Endothelial cell of umbilical vein (primary cell): ENCODE data around the gene MACROD2. TPM values are rescaled to one million over a fixed set of nuclear protein-coding genes. Genes with fewer than 3 reads are reported as not detected.

Source experiments
- BruUV-seq: library from RNA; stranded (reverse); fragments of 400-500 nt; replicated peaks from 2 replicates; lab custom pipeline; 2021; lab: Mats Ljungman, UMichigan
- CTCF ChIA-PET: fragments of 300-600, 350-600 bp; sonication (Branson Sonifier 250); formaldehyde crosslinking; loops from one replicate; lab custom pipeline; 2021; ENCODE audit warnings: antibody characterized with exemption, inconsistent platforms; lab: Charles Lee
- POLR2A ChIA-PET: fragments of 300-600, 350-600 bp; sonication (Branson Sonifier 250); formaldehyde crosslinking; loops from one replicate; lab custom pipeline; 2021; ENCODE audit warnings: antibody characterized with exemption, inconsistent platforms; lab: Charles Lee
- DNase-seq: peaks from one replicate; pipeline ENCODE4 v3.0.0-alpha.2; 2011; ENCODE audit warnings: low read depth, low spot score
- FAIRE-seq: peaks from 2 replicates; lab custom pipeline; 2011; peaks lifted over from hg19 to GRCh38; lab: Jason Lieb, UNC
- H2AFZ ChIP-seq: 2 replicates; pipeline ENCODE4 v1.6.0; 2012; ENCODE audit warnings: low read depth, low read length, control low read depth, inconsistent platforms
- H3K27ac ChIP-seq: 2 replicates; pipeline ENCODE4 v1.5.1; 2011; ENCODE audit warnings: low read depth, mild to moderate bottlenecking, control low read depth, low read length, moderate library complexity; ENCODE audit not compliant: insufficient read depth
- H3K27me3 ChIP-seq, 2 experiments: 2 replicates each; pipeline versions ENCODE4 v1.6.0 to v1.6.1; 2011; ENCODE audit warnings: low read length in 2 of 2, mixed read lengths in 1 of 2; ENCODE audit not compliant: control insufficient read depth in 2 of 2, insufficient read depth in 2 of 2
- H3K36me3 ChIP-seq, 2 experiments: 2 replicates in 1 of 2; 3 replicates in 1 of 2; pipeline ENCODE4 v1.5.1; 2011; ENCODE audit warnings: low read length in 2 of 2, mild to moderate bottlenecking in 1 of 2, moderate library complexity in 1 of 2; ENCODE audit not compliant: control insufficient read depth in 2 of 2, insufficient read depth in 2 of 2; ENCODE audit errors: extremely low read depth in 1 of 2
- H3K4me1 ChIP-seq: 3 replicates; pipeline ENCODE4 v1.5.1; 2011; ENCODE audit warnings: mild to moderate bottlenecking, low read length; ENCODE audit not compliant: control insufficient read depth, insufficient read depth; ENCODE audit errors: extremely low read depth
- H3K4me2 ChIP-seq: 2 replicates; pipeline ENCODE4 v1.6.1; 2011; ENCODE audit warnings: low read length, control low read depth, mixed read lengths; ENCODE audit not compliant: insufficient read depth
- H3K4me3 ChIP-seq, 3 experiments: fragments of 200-600 bp in 1 of 3; sonication (generic), shearing (Covaris generic) in 1 of 3; replicated peaks in 1 of 3; 2 replicates each; pipeline ENCODE4 v1.5.1; 2011 to 2016; ENCODE audit warnings: control low read depth in 3 of 3, low read length in 3 of 3, mild to moderate bottlenecking in 2 of 3, inconsistent platforms in 1 of 3, low read depth in 1 of 3, moderate library complexity in 1 of 3; ENCODE audit not compliant: insufficient read depth in 1 of 3
- H3K79me2 ChIP-seq: 2 replicates; pipeline ENCODE4 v1.6.0; 2012; ENCODE audit warnings: low read length, inconsistent platforms; ENCODE audit not compliant: control insufficient read depth, insufficient read depth
- H3K9ac ChIP-seq: replicated peaks from 2 replicates; pipeline ENCODE3; 2011; ENCODE audit warnings: low read length, control low read depth; ENCODE audit not compliant: insufficient read depth; ENCODE audit errors: extremely low read depth
- H3K9me1 ChIP-seq: replicated peaks from 3 replicates; pipeline ENCODE4 v1.6.0; 2011; ENCODE audit warnings: mild to moderate bottlenecking, low read length; ENCODE audit not compliant: control insufficient read depth, insufficient read depth; ENCODE audit errors: extremely low read depth
- H3K9me3 ChIP-seq: replicated peaks from 2 replicates; pipeline ENCODE4 v1.5.1; 2012; ENCODE audit warnings: low read length, inconsistent platforms; ENCODE audit not compliant: control insufficient read depth, insufficient read depth
- H4K20me1 ChIP-seq: replicated peaks from 2 replicates; pipeline ENCODE3; 2011; ENCODE audit warnings: mild to moderate bottlenecking, low read length; ENCODE audit not compliant: control insufficient read depth, insufficient read depth; ENCODE audit errors: extremely low read depth
- EZH2 ChIP-seq: IDR thresholded peaks from 2 replicates; pipeline ENCODE4 v1.6.1; 2012; ENCODE audit warnings: borderline replicate concordance, low read depth, mild to moderate bottlenecking, moderate library complexity, low read length, inconsistent platforms; ENCODE audit not compliant: severe bottlenecking
- FOS ChIP-seq: IDR thresholded peaks from 2 replicates; pipeline ENCODE4 v1.6.1; 2011; ENCODE audit warnings: mild to moderate bottlenecking, low read length, moderate library complexity, borderline replicate concordance; ENCODE audit not compliant: insufficient read depth
- GATA2 ChIP-seq: IDR thresholded peaks from 2 replicates; pipeline ENCODE4 v1.7.0; 2011; ENCODE audit warnings: low read depth, mild to moderate bottlenecking, moderate library complexity, mixed read lengths, low read length; ENCODE audit not compliant: insufficient read length, insufficient read depth
- JUN ChIP-seq: IDR thresholded peaks from 2 replicates; pipeline ENCODE4 v1.6.1; 2011; ENCODE audit warnings: borderline replicate concordance, low read depth; ENCODE audit not compliant: insufficient read length, insufficient read depth
- MYC ChIP-seq: IDR thresholded peaks from one replicate; pipeline ENCODE4 v1.6.1; 2011; ENCODE audit warnings: mild to moderate bottlenecking, low read depth, low read length
- POLR2AphosphoS5 ChIP-seq: IDR thresholded peaks from 2 replicates; pipeline ENCODE4 v1.6.1; 2012; ENCODE audit warnings: low read depth, mild to moderate bottlenecking, control low read depth, low read length, moderate library complexity; ENCODE audit not compliant: insufficient read depth
- dilution Hi-C: fragments of 300-500 bp; cut with MboI; formaldehyde crosslinking; loops from one replicate; pipeline ENCODE4 v1.15.0; 2019; ENCODE audit warnings: low sequenced_read_pairs; ENCODE audit not compliant: extremely low pct_ligation_motif_present
- intact Hi-C: fragments of 100-400 bp; cut with micrococcal nuclease; formaldehyde crosslinking; loops from one replicate; pipeline ENCODE4 v1.10.0; 2022
- polyA plus RNA-seq, 4 experiments: library from polyadenylated mRNA; depleted of rRNA in 3 of 4; stranded (reverse) in 3 of 4; unstranded in 1 of 4; fragments of >200 nt; gene quantifications; 2 replicates each; pipeline versions ENCODE4 v1.2.1 to v1.2.3, GENCODE V29; 2011 to 2012; ENCODE audit warnings: missing spikeins in 1 of 4
- total RNA-seq: library from RNA; stranded (reverse); gene quantifications from 2 replicates; pipeline ENCODE4 v1.2.3, GENCODE V29; 2021
- TF ChIP-seq, protein P1 (sequence below): IDR thresholded peaks from 2 replicates; pipeline ENCODE4 v1.6.1; 2011; ENCODE audit not compliant: insufficient read depth, insufficient read length
- TF ChIP-seq, protein P2 (sequence below), 2 donors: IDR thresholded peaks; 1 replicate in 1 of 2; 2 replicates in 1 of 2; pipeline ENCODE4 v1.5.1; 2011; ENCODE audit warnings: low read length in 2 of 2, mild to moderate bottlenecking in 2 of 2, moderate library complexity in 2 of 2, control low read depth in 1 of 2, inconsistent platforms in 1 of 2, low read depth in 1 of 2; ENCODE audit not compliant: insufficient read depth in 1 of 2; ENCODE audit errors: extremely low read depth in 1 of 2

The MACROD2 gene
- total and polyA plus RNA-seq, 2 donors (not counting 3 experiments of a cell fraction or from before 2014, with no cell fraction given) = 0.11 to 0.73 TPM

DNA sequence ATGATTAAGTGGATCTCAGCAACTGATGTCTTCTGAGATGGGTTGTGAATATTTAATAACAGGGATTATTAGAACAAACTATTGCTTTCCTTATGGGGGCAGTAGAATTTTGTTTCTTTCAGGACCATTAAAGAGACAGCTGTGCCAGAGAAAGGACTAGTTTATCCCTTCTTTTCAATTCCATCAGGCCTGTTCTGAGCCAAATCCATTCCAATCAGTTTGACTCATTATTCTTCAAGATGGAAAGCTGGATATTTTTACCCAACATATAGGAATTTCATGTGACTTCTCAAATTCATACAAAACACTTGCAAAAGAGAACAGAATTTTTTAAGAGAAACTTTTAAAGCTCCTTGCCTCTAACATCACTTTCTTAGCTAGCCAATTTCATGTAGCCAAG, 1064.1 kb downstream of the MACROD2 start:
- ChIA-PET POLR2A (no interaction called here), CTCF (interaction anchor here (0.9 to 1.9 kb wide), 2 partner anchors 10 to 722 kb away, joined by 3 to 5 read pairs; partner anchors contain the start of gene FLRT3)
- H3K27ac ChIP-seq = no peak overlapping the region
- no peaks in the 10 kb centered on the region for H3K9me3 ChIP-seq
- no peaks in the 10 kb centered on the region for H3K4me1 ChIP-seq
- H2AFZ ChIP-seq = no peak overlapping the region
- H4K20me1 ChIP-seq = no peaks in the 10 kb centered on the region
- H3K4me3 ChIP-seq = no peak overlapping the region
- H3K27me3 ChIP-seq = no peaks in the 10 kb centered on the region
- DNase-seq = no peak
- dilution Hi-C loops (no loop called here), intact Hi-C loops (no loop called here)
- H3K79me2 ChIP-seq = no peaks in the 10 kb centered on the region
- no peaks in the 10 kb centered on the region for H3K36me3 ChIP-seq
- no peaks in the 10 kb centered on the region for H3K9me1 ChIP-seq
- no peak overlapping the region for H3K4me2 ChIP-seq
- H3K9ac ChIP-seq = no peak overlapping the region
- no TSS peak for BruUV-seq
- TF ChIP-seq POLR2AphosphoS5 (no peak), JUN (no peak), FOS (no peak), GATA2 (no peak), MYC (no peak), EZH2 (no peak)
- TF ChIP-seq, protein P1, sequence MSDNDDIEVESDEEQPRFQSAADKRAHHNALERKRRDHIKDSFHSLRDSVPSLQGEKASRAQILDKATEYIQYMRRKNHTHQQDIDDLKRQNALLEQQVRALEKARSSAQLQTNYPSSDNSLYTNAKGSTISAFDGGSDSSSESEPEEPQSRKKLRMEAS = no peak
- TF ChIP-seq, protein P2, sequence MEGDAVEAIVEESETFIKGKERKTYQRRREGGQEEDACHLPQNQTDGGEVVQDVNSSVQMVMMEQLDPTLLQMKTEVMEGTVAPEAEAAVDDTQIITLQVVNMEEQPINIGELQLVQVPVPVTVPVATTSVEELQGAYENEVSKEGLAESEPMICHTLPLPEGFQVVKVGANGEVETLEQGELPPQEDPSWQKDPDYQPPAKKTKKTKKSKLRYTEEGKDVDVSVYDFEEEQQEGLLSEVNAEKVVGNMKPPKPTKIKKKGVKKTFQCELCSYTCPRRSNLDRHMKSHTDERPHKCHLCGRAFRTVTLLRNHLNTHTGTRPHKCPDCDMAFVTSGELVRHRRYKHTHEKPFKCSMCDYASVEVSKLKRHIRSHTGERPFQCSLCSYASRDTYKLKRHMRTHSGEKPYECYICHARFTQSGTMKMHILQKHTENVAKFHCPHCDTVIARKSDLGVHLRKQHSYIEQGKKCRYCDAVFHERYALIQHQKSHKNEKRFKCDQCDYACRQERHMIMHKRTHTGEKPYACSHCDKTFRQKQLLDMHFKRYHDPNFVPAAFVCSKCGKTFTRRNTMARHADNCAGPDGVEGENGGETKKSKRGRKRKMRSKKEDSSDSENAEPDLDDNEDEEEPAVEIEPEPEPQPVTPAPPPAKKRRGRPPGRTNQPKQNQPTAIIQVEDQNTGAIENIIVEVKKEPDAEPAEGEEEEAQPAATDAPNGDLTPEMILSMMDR (IDR thresholded peaks at IDR 0.05; ENCODE audit: extremely low read depth in 1 of 2, insufficient read depth in 1 of 2, low read depth in 1 of 2, low read length in 2 of 2) = no peak
- no peak for FAIRE-seq
